CD4-positive, alpha-beta T cell treated with Interleukin-12 subunit alpha and Interleukin-12 subunit beta, for 1 hour (primary cell): ENCODE results near the gene SERINC2.
"Not testable (repeated sequence)": the region's sequence is repeated elsewhere in the genome, so short reads cannot be mapped to it uniquely, and the experiment has no call there.

ENCODE experiments used
- DNase-seq: peaks from one replicate; pipeline ENCODE4 v3.0.0-alpha.2; 2020

The SERINC2 gene

DNA sequence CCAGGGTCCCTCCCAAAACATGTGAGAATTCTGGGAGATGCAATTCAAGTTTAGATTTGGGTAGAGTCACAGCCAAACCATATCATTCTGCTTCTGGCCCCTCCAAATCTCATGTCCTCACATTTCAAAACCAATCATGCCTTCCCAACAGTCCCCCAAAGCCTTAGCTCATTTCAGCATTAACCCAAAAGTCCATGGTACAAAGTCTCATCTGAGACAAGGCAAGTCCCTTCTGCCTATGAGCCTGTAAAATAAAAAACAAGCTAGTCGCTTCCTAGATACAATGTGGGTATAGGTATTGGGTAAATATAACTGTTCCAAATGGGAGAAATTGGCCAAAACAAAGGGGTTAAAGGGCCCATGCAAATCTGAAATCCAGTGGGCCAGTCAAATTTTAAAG, 59.7 kb downstream of the SERINC2 start:
- not testable (repeated sequence) for DNase-seq

GRCh38 chr1:31473508-31473907, 60.5 kb downstream of the SERINC2 start:
- DNase-seq: not testable (repeated sequence)

GRCh38 chr1:31474567-31474966, 61.6 kb downstream of the SERINC2 start:
- DNase-seq: not testable (repeated sequence)

DNA sequence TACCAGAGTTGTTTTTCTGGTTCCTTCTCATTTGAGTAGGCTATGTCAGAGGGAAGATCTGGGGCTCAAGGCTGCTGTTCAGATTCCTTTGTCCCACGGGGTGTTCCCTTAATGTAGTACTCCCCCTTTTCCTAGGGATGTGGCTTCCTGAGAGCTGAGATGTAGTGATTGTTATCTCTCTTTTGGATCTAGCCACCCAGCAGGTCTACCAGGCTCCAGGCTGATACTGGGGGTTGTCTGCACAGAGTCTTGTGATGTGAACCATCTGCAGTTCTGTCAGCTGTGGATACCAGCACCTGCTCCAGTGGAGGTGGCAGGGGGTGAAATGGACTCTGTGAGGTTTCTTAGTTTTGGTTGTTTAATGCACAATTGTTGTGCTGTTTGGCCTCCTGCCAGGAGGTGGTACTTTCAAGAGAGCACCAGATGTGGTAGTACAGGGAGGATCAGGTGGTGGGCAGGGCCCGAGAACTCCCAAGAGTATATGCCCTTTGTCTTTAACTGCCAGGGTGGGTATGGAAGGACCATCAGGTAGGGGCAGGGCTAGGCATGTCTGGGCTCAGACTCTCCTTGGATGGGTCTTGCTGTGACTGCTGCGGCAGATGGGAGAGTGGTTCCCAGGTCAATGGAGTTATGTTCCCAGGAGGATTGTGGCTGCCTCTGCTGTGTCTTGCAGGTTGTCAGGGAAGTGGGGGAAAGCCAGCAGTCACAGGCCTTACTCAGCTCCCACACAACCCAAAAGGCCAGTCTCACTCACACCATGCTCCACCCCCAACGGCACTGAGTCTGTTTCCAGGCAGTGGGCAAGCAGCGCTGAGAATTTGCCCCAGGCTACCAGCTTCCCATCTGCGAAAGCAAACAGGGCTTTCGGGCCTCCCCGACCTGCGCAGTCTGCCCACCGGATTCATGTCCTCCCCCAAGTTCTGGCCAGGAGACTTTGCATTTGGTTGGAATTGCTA, 64.2 kb downstream of the SERINC2 start:
- no peak for DNase-seq

DNA sequence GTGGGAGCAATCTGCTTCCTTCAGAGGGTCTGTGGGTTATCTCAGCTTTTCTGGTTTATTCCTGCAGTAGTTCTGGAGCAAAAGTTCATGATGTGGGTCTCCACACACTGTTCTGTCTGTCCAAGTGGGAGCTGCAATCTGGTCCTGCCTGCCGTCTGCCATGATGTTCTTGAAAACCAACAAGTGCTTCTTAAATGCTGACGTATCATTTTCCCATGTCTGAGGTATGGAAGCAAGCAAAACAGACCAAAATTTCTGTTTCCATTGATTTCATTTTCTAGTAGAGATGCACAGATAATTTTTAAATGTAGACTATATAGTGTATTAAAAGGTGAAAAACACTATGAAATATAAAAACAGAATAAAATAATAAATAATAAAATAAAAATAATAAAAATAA, 65.2 kb downstream of the SERINC2 start:
- no peak for DNase-seq

GRCh38 chr1:31479811-31480210, 66.8 kb downstream of the SERINC2 start:
- DNase-seq: no peak

GRCh38 chr1:31480426-31480825, 67.4 kb downstream of the SERINC2 start:
- DNase-seq: not testable (repeated sequence)

GRCh38 chr1:31482482-31483011, 69.5 kb downstream of the SERINC2 start:
- DNase-seq: no peak

DNA sequence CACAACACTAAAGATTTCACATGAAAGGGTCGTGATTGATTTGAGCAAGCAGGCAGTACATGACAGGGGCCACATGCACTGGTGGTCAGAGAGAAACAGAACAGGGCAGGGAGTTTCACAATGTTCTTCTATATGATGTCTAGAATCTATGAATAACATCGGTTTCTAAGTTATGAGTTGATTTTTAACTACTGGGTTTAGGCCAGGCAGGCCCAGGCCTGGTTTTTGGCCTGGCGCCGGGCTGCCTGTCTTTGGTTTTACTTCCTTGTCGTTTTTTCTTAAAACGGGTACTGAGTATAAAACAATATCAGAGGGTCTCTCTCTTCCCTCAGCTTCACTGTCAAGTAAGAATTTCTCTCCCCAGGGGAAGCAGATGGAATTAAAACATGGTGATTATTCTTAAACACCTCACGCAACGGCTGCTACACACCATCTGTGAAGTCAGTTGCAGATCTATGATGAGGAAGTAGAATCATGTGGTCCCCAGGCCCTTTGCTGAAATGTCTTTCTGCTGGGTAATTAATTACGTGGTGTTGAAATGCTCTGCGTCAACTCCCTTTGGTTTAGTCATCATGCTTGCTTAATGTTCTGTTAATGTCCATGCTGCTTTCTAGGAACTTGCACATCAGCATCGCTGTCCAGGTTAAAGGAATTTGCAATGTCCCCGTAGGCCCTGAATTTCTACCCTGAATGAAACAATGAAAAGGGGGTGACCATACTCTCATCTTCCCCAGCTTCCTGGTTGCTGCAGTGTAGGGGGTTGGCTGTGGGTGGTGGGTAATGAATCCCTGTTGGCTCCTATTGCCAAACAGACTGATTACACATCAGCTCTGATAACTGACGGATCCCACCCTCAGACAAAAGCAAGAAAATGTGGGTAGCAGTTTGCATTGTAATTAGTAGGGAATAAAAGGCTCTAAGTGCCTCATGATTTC, 70.3 kb downstream of the SERINC2 start:
- DNase-seq: peak; percentile 7
